H1 (cell line): ENCODE data around the gene PIGK. TPM values are rescaled to one million over a fixed set of nuclear protein-coding genes. Genes with fewer than 3 reads are reported as not detected.

Source experiments
- CTCF ChIA-PET: fragments of 300-600 bp; sonication (Branson Sonifier 250); formaldehyde crosslinking; loops from one replicate; lab custom pipeline; 2021; ENCODE audit not compliant: partially characterized antibody; lab: Charles Lee
- POLR2A ChIA-PET: fragments of 300-600 bp; sonication (Branson Sonifier 250); formaldehyde crosslinking; loops from one replicate; lab custom pipeline; 2021; ENCODE audit warnings: inconsistent platforms; ENCODE audit not compliant: partially characterized antibody; lab: Charles Lee
- DNase-seq, 2 experiments: peaks; one replicate each; pipeline versions ENCODE4 v3.0.0 to v3.0.0-alpha.2; 2010 to 2022; ENCODE audit warnings: low spot score in 2 of 2, low read depth in 1 of 2, mixed read lengths in 1 of 2
- FAIRE-seq: peaks from 2 replicates; lab custom pipeline; 2011; peaks lifted over from hg19 to GRCh38; lab: Jason Lieb, UNC
- H2AFZ ChIP-seq: 2 replicates; pipeline ENCODE4 v1.8.1; 2012; ENCODE audit warnings: low read length, inconsistent platforms
- H2AK5ac ChIP-seq: 2 replicates; pipeline ENCODE4 v1.6.1; 2013; ENCODE audit warnings: low read depth, low read length
- H2BK120ac ChIP-seq: replicated peaks from 2 replicates; pipeline ENCODE3; 2013; ENCODE audit warnings: low read depth, low read length, inconsistent platforms
- H2BK12ac ChIP-seq: 2 replicates; pipeline ENCODE4 v1.6.1; 2013; ENCODE audit warnings: low read depth, low read length
- H2BK15ac ChIP-seq: 2 replicates; pipeline ENCODE4 v1.6.1; 2013; ENCODE audit warnings: low read length
- H2BK20ac ChIP-seq: 2 replicates; pipeline ENCODE4 v1.6.1; 2013; ENCODE audit warnings: low read length
- H2BK5ac ChIP-seq: 2 replicates; pipeline ENCODE4 v1.6.1; 2013; ENCODE audit warnings: low read depth, low read length
- H3K14ac ChIP-seq: 2 replicates; pipeline ENCODE4 v1.6.1; 2013; ENCODE audit warnings: inconsistent platforms; ENCODE audit not compliant: insufficient read length
- H3K18ac ChIP-seq: 2 replicates; pipeline ENCODE4 v1.6.1; 2013; ENCODE audit warnings: low read length; ENCODE audit errors: extremely low read depth
- H3K23ac ChIP-seq: 2 replicates; pipeline ENCODE4 v1.6.1; 2013; ENCODE audit warnings: inconsistent platforms; ENCODE audit not compliant: insufficient read length
- H3K23me2 ChIP-seq: 2 replicates; pipeline ENCODE4 v1.6.1; 2013; ENCODE audit warnings: low read depth, low read length
- H3K27ac ChIP-seq: 2 replicates; pipeline ENCODE4 v1.6.1; 2011; ENCODE audit warnings: low read depth, low read length, inconsistent platforms
- H3K27me3 ChIP-seq, 4 experiments: replicated peaks in 1 of 4; 1 replicate in 1 of 4; 2 replicates in 3 of 4; pipeline versions ENCODE4 v1.6.1 to v1.8.1; 2011 to 2013; ENCODE audit warnings: low read length in 3 of 4, mild to moderate bottlenecking in 3 of 4, inconsistent platforms in 2 of 4, mixed read lengths in 2 of 4, moderate library complexity in 1 of 4; ENCODE audit not compliant: control insufficient read depth in 3 of 4, insufficient read depth in 3 of 4; ENCODE audit errors: extremely low read depth in 1 of 4
- H3K36me3 ChIP-seq, 4 experiments: 2 replicates each; pipeline versions ENCODE4 v1.6.1 to v1.8.1; 2011 to 2013; ENCODE audit warnings: mild to moderate bottlenecking in 4 of 4, low read length in 3 of 4, moderate library complexity in 2 of 4, control low read depth in 1 of 4, inconsistent platforms in 1 of 4; ENCODE audit not compliant: insufficient read depth in 4 of 4, control insufficient read depth in 2 of 4
- H3K4ac ChIP-seq: replicated peaks from 2 replicates; pipeline ENCODE3; 2013; ENCODE audit warnings: low read length, low read depth, mixed read lengths, inconsistent platforms; ENCODE audit not compliant: insufficient read length
- H3K4me1 ChIP-seq, 4 experiments: replicated peaks in 1 of 4; 1 replicate in 1 of 4; 2 replicates in 3 of 4; pipeline versions ENCODE4 v1.6.1 to v1.8.1; 2011 to 2013; ENCODE audit warnings: low read length in 3 of 4, inconsistent platforms in 2 of 4, mixed read lengths in 1 of 4; ENCODE audit not compliant: insufficient read depth in 4 of 4, control insufficient read depth in 3 of 4
- H3K4me2 ChIP-seq, 2 experiments: 2 replicates each; pipeline versions ENCODE4 v1.6.1 to v1.8.1; 2011 to 2013; ENCODE audit warnings: low read depth in 2 of 2, low read length in 2 of 2, control low read depth in 1 of 2, inconsistent platforms in 1 of 2, mild to moderate bottlenecking in 1 of 2; ENCODE audit not compliant: insufficient read depth in 1 of 2
- H3K4me3 ChIP-seq, 4 experiments: fragments of 200-600, 300-600 bp in 1 of 4; sonication (generic), shearing (Covaris generic), sonication (Bioruptor Twin) in 1 of 4; 2 replicates each; pipeline versions ENCODE4 v1.5.1 to v1.8.1; 2011 to 2016; ENCODE audit warnings: low read length in 4 of 4, low read depth in 3 of 4, control low read depth in 2 of 4, inconsistent platforms in 2 of 4, mild to moderate bottlenecking in 2 of 4, mixed read lengths in 1 of 4, moderate library complexity in 1 of 4; ENCODE audit not compliant: insufficient read depth in 2 of 4; ENCODE audit errors: extremely low read depth in 1 of 4
- H3K56ac ChIP-seq: replicated peaks from 2 replicates; pipeline ENCODE3; 2013; ENCODE audit warnings: low read depth, mild to moderate bottlenecking, mixed read lengths, low read length, inconsistent platforms; ENCODE audit not compliant: insufficient read length
- H3K79me1 ChIP-seq: 2 replicates; pipeline ENCODE4 v1.6.1; 2013; ENCODE audit warnings: low read depth, low read length, control low read depth
- H3K79me2 ChIP-seq, 2 experiments: 2 replicates each; pipeline versions ENCODE4 v1.6.1 to v1.8.1; 2012 to 2013; ENCODE audit warnings: low read length in 2 of 2, mild to moderate bottlenecking in 2 of 2, inconsistent platforms in 1 of 2; ENCODE audit not compliant: insufficient read depth in 2 of 2, control insufficient read depth in 1 of 2
- H3K9ac ChIP-seq, 4 experiments: replicated peaks in 1 of 4; 1 replicate in 1 of 4; 2 replicates in 3 of 4; pipeline versions ENCODE4 v1.6.1 to v1.8.1; 2011 to 2013; ENCODE audit warnings: low read depth in 3 of 4, low read length in 3 of 4, control low read depth in 2 of 4, mild to moderate bottlenecking in 2 of 4, moderate library complexity in 2 of 4, inconsistent platforms in 1 of 4; ENCODE audit errors: extremely low read depth in 1 of 4
- H3K9me3 ChIP-seq, 2 experiments: 2 replicates each; pipeline versions ENCODE4 v1.6.1 to v1.8.1; 2012 to 2013; ENCODE audit warnings: mild to moderate bottlenecking in 2 of 2, moderate library complexity in 2 of 2, control low read depth in 1 of 2, inconsistent platforms in 1 of 2, low read depth in 1 of 2, low read length in 1 of 2, mixed read lengths in 1 of 2; ENCODE audit not compliant: insufficient read depth in 2 of 2
- H4K20me1 ChIP-seq, 2 experiments: replicated peaks in 1 of 2; 2 replicates each; pipeline versions ENCODE3 to v1.8.1; 2011 to 2013; ENCODE audit warnings: inconsistent platforms in 2 of 2, low read length in 2 of 2, mild to moderate bottlenecking in 1 of 2; ENCODE audit not compliant: insufficient read depth in 2 of 2, control insufficient read depth in 1 of 2
- H4K5ac ChIP-seq: 2 replicates; pipeline ENCODE4 v1.6.1; 2013; ENCODE audit warnings: low read length, low read depth, mixed read lengths, inconsistent platforms; ENCODE audit not compliant: insufficient read length
- H4K8ac ChIP-seq: 2 replicates; pipeline ENCODE4 v1.8.0; 2013; ENCODE audit warnings: mild to moderate bottlenecking, moderate library complexity, low read length, inconsistent platforms; ENCODE audit not compliant: insufficient read depth; ENCODE audit errors: extremely low read depth
- H4K91ac ChIP-seq: replicated peaks from 2 replicates; pipeline ENCODE3; 2013; ENCODE audit warnings: low read length, mixed read lengths, inconsistent platforms; ENCODE audit not compliant: insufficient read length
- BRCA1 ChIP-seq: IDR thresholded peaks from 2 replicates; pipeline ENCODE4 v1.6.1; 2012; ENCODE audit warnings: low read depth, low read length, improper control_type of control experiment
- CREB1 ChIP-seq: IDR thresholded peaks from 2 replicates; pipeline ENCODE4 v1.6.1; 2012; ENCODE audit warnings: inconsistent platforms
- EGR1 ChIP-seq: IDR thresholded peaks from 2 replicates; pipeline ENCODE4 v1.6.1; 2011; ENCODE audit warnings: low read depth, low read length, borderline replicate concordance
- GTF2F1 ChIP-seq: IDR thresholded peaks from 2 replicates; pipeline ENCODE4 v1.6.1; 2012; ENCODE audit warnings: low read depth, low read length, improper control_type of control experiment, borderline replicate concordance
- KDM5A ChIP-seq: fragments of 200-600 bp; IDR thresholded peaks from 2 replicates; pipeline ENCODE4 v1.7.1; 2012; ENCODE audit warnings: mild to moderate bottlenecking, low read length, inconsistent platforms, mixed read lengths
- NRF1 ChIP-seq: IDR thresholded peaks from 2 replicates; pipeline ENCODE4 v1.6.1; 2011; ENCODE audit warnings: mild to moderate bottlenecking, low read depth, low read length, improper control_type of control experiment
- POLR2AphosphoS5 ChIP-seq: IDR thresholded peaks from 2 replicates; pipeline ENCODE4 v1.6.1; 2011; ENCODE audit warnings: low read depth, low read length
- POU5F1 ChIP-seq: IDR thresholded peaks from 2 replicates; pipeline ENCODE4 v1.6.1; 2011; ENCODE audit warnings: low read depth, mild to moderate bottlenecking, low read length, moderate library complexity
- RXRA ChIP-seq: IDR thresholded peaks from 2 replicates; pipeline ENCODE4 v1.6.1; 2011; ENCODE audit warnings: low read depth, mild to moderate bottlenecking, low read length, moderate library complexity; ENCODE audit not compliant: insufficient read depth
- SIN3A ChIP-seq, 2 experiments: IDR thresholded peaks in 1 of 2; conservative IDR thresholded peaks in 1 of 2; 2 replicates each; pipeline ENCODE4 v1.6.1; 2011 to 2012; ENCODE audit warnings: low read length in 2 of 2, improper control_type of control experiment in 1 of 2, low read depth in 1 of 2, mild to moderate bottlenecking in 1 of 2
- SP2 ChIP-seq: IDR thresholded peaks from 2 replicates; pipeline ENCODE4 v1.6.1; 2012; ENCODE audit warnings: mild to moderate bottlenecking, low read length, inconsistent platforms
- SRF ChIP-seq: IDR thresholded peaks from 2 replicates; pipeline ENCODE4 v1.6.1; 2011; ENCODE audit warnings: mild to moderate bottlenecking, low read depth, low read length, moderate library complexity
- TAF7 ChIP-seq: optimal IDR thresholded peaks from 2 replicates; pipeline ENCODE3; 2011; ENCODE audit warnings: low read depth, mild to moderate bottlenecking, inconsistent platforms, low read length, moderate library complexity, borderline replicate concordance
- TCF12 ChIP-seq: IDR thresholded peaks from 2 replicates; pipeline ENCODE4 v1.6.1; 2011; ENCODE audit warnings: low read depth, mild to moderate bottlenecking, low read length
- WGBS, 2 experiments: shearing (Covaris generic) in 1 of 2; methylation state at CpG; one replicate each; pipeline versions ENCODE4 v1.1.6 to v1.1.7; 2013 to 2015; ENCODE audit warnings: low lambda C conversion rate in 2 of 2, mixed read lengths in 2 of 2, inconsistent platforms in 1 of 2, low coverage in 1 of 2, missing lambda C conversion rate in 1 of 2; ENCODE audit not compliant: insufficient replicate concordance in 2 of 2, insufficient coverage in 1 of 2, insufficient read length in 1 of 2; ENCODE audit errors: extremely low coverage in 1 of 2, missing lambda C conversion rate in 1 of 2; 5-methylcytosine and 5-hydroxymethylcytosine counted together
- polyA plus RNA-seq, 7 experiments: library from polyadenylated mRNA; depleted of rRNA in 3 of 7; stranded (reverse) in 5 of 7; unstranded in 2 of 7; fragments of >200 nt in 5 of 7; fragments of 200-250 nt in 2 of 7; gene quantifications; 1 replicate in 5 of 7; 2 replicates in 1 of 7; 4 replicates in 1 of 7; pipeline versions ENCODE4 v1.2.1 to v1.2.3, GENCODE V29; 2011 to 2013; ENCODE audit warnings: missing spikeins in 2 of 7, mixed read lengths in 2 of 7
- total RNA-seq: library from RNA; stranded (reverse); fragmentation: NEBNext Ultra II Directional; extraction: Animal tissue kit (Norgen Biotek cat#: 25700); gene quantifications from 2 replicates; pipeline ENCODE4 v1.2.1, GENCODE V29; 2021
- TF ChIP-seq, protein P1 (sequence below): IDR thresholded peaks from 2 replicates; pipeline ENCODE4 v1.6.1; 2012; ENCODE audit warnings: inconsistent platforms

Gene PIGK
- total and polyA plus RNA-seq, 2 of the 8 experiments (the other 6 are each of a cell fraction or from before 2014, with no cell fraction given): 5.6 to 23.2 TPM

DNA sequence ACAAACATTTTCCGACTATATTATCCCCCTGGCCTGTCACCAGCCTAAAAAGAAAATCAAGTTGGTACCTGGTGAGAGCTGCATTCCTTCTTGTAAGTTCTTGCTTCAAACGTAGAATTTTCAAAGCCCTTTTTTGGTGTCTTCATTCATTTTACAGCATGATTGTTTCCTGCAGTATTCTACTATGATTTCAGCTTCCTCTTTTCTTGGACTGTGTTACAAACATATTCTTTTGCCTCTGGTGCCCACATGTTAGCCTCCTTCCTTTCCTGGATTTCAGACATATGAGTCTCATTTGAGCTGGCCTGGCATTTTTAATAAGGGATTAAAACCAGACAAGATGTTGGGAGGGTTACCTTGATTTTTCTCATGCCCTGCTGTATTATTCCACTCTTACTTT is 142.5 kb downstream of the PIGK start:
- Histone ChIP-seq H4K20me1 (no peaks in the 10 kb centered on the region), H3K27ac (no peak overlapping the region), H2BK15ac (no peak overlapping the region), H4K5ac (no peak overlapping the region), H4K91ac (no peak overlapping the region), H3K9ac (no peak overlapping the region), H2BK5ac (no peak overlapping the region), H2AFZ (no peak overlapping the region), H3K18ac (no peak overlapping the region), H3K56ac (no peak overlapping the region), H3K79me1 (no peaks in the 10 kb centered on the region), H2BK120ac (no peak overlapping the region), H3K14ac (no peak overlapping the region), H2AK5ac (no peak overlapping the region), H3K4ac (no peak overlapping the region), H2BK20ac (no peak overlapping the region), H3K4me1 (peaks cover under 1 to 3% (median 2%) of the 10 kb centered on the region in 4 experiments; a peak in 6 of 7 replicates), H3K4me2 (no peak overlapping the region), H3K9me3 (no peaks in the 10 kb centered on the region), H3K79me2 (no peaks in the 10 kb centered on the region), H3K27me3 (no peaks in the 10 kb centered on the region), H3K23ac (no peak overlapping the region), H2BK12ac (no peak overlapping the region), H3K23me2 (no peaks in the 10 kb centered on the region), H4K8ac (no peak overlapping the region), H3K4me3 (no peak overlapping the region), H3K36me3 (no peaks in the 10 kb centered on the region)
- ChIA-PET POLR2A (no interaction called here), CTCF (interaction anchor here (1.3 kb wide), 1 partner anchor 745 kb away, joined by 3 read pairs; no protein-coding TSS in a partner anchor)
- FAIRE-seq (no peak), DNase-seq (no peak)
- 88% methylated on average over 2 of the region's 2 CpGs; no CpG with 5 or more reads in 1 of the 2 experiments for WGBS, 2 experiments
- TF ChIP-seq POLR2AphosphoS5 (no peak), SP2 (no peak), TCF12 (no peak), SRF (no peak), POU5F1 (no peak), RXRA (no peak), KDM5A (no peak), GTF2F1 (no peak), SIN3A (conservative IDR thresholded peaks at IDR 0.05 in 1 of 2, IDR thresholded peaks at IDR 0.05 in 1 of 2; ENCODE audit: low read depth in 1 of 2, low read length in 2 of 2) (no peak), TAF7 (no peak), NRF1 (no peak), CREB1 (no peak), EGR1 (no peak), BRCA1 (no peak)
- TF ChIP-seq, protein P1, sequence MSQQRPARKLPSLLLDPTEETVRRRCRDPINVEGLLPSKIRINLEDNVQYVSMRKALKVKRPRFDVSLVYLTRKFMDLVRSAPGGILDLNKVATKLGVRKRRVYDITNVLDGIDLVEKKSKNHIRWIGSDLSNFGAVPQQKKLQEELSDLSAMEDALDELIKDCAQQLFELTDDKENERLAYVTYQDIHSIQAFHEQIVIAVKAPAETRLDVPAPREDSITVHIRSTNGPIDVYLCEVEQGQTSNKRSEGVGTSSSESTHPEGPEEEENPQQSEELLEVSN: no peak
